PC-3 (cell line): ENCODE data around the gene GALNT13. TPM values are rescaled to one million over a fixed set of nuclear protein-coding genes. Genes with fewer than 3 reads are reported as not detected.
A peak's percentile ranks its signal among the peaks of the same experiment; 100 is the strongest.

Experiments
- ATAC-seq: fragments of 200-7000 bp; cut with Tn5 transposase; 2 replicates; pipeline ENCODE4 v1.9.1; 2020; ENCODE audit warnings: mild to moderate bottlenecking, moderate library complexity
- BruUV-seq: library from RNA; stranded (reverse); fragments of 400-500 nt; replicated peaks from 2 replicates; lab custom pipeline; 2021; lab: Mats Ljungman, UMichigan
- CTCF ChIA-PET: fragments of 300-600 bp; sonication (Branson Sonifier 250); formaldehyde crosslinking; loops from one replicate; lab custom pipeline; 2022; ENCODE audit warnings: antibody characterized with exemption; lab: Charles Lee
- POLR2A ChIA-PET: fragments of 300-600 bp; sonication (Branson Sonifier 250); formaldehyde crosslinking; loops from one replicate; lab custom pipeline; 2022; ENCODE audit warnings: antibody characterized with exemption; ENCODE audit not compliant: unreplicated experiment; lab: Charles Lee
- DNase-seq: peaks from one replicate; pipeline ENCODE4 v3.0.0-alpha.2; 2015
- H2AFZ ChIP-seq: fragments of 300-600 bp; sonication (generic); 2 replicates; pipeline ENCODE4 v1.6.0; 2016; ENCODE audit warnings: antibody characterized with exemption, low read length
- H3F3A ChIP-seq: fragments of 300-600 bp; sonication (generic); one replicate; pipeline ENCODE4 v1.6.0; 2017; ENCODE audit warnings: antibody characterized with exemption, low read length, control low read depth, mild to moderate bottlenecking; ENCODE audit not compliant: unreplicated experiment
- H3K27ac ChIP-seq: fragments of 300-600 bp; sonication (generic); 2 replicates; pipeline ENCODE4 v1.5.1; 2016; ENCODE audit warnings: mild to moderate bottlenecking, low read length
- H3K27me3 ChIP-seq: fragments of 300-600 bp; sonication (generic); 2 replicates; pipeline ENCODE4 v1.6.1; 2016; ENCODE audit warnings: low read length, mixed read lengths
- H3K36me3 ChIP-seq: fragments of 300-600 bp; sonication (generic); 2 replicates; pipeline ENCODE4 v1.6.1; 2016; ENCODE audit warnings: low read depth, mixed run types, low read length, mixed read lengths
- H3K4me1 ChIP-seq: fragments of 300-600 bp; sonication (generic); 2 replicates; pipeline ENCODE4 v1.5.1; 2016; ENCODE audit warnings: low read length; ENCODE audit not compliant: insufficient read depth
- H3K4me2 ChIP-seq: fragments of 300-600 bp; sonication (generic); 2 replicates; pipeline ENCODE4 v1.6.0; 2016; ENCODE audit warnings: low read length
- H3K4me3 ChIP-seq: fragments of 300-600 bp; sonication (generic); 2 replicates; pipeline ENCODE4 v1.5.1; 2016; ENCODE audit warnings: mild to moderate bottlenecking, low read length, mixed read lengths
- H3K79me2 ChIP-seq: fragments of 300-600 bp; sonication (generic); 2 replicates; pipeline ENCODE4 v1.6.1; 2017; ENCODE audit warnings: low read length, mixed read lengths
- H3K9ac ChIP-seq: fragments of 300-600 bp; sonication (generic); 2 replicates; pipeline ENCODE4 v1.6.0; 2016; ENCODE audit warnings: mild to moderate bottlenecking, low read length
- H3K9me2 ChIP-seq: fragments of 300-600 bp; sonication (generic); replicated peaks from 2 replicates; pipeline ENCODE4 v1.6.1; 2016; ENCODE audit warnings: mixed run types, low read length, mixed read lengths
- H3K9me3 ChIP-seq: fragments of 300-600 bp; sonication (generic); 2 replicates; pipeline ENCODE4 v1.6.1; 2016; ENCODE audit warnings: low read length, mixed read lengths
- H4K20me1 ChIP-seq: fragments of 300-600 bp; sonication (generic); 2 replicates; pipeline ENCODE4 v1.6.1; 2016; ENCODE audit warnings: low read length, mixed read lengths
- CTCF ChIP-seq: fragments of 300-600 bp; sonication (generic); conservative IDR thresholded peaks from 2 replicates; pipeline ENCODE4 v1.5.1; 2017; ENCODE audit warnings: antibody characterized with exemption, low read depth, mild to moderate bottlenecking, low read length
- EZH2 ChIP-seq: fragments of 300-600 bp; sonication (generic); IDR thresholded peaks from one replicate; pipeline ENCODE4 v1.6.1; 2017; ENCODE audit warnings: antibody characterized with exemption, mild to moderate bottlenecking, low read length; ENCODE audit not compliant: unreplicated experiment
- EZH2phosphoT487 ChIP-seq: fragments of 300-600 bp; sonication (generic); IDR thresholded peaks from 2 replicates; pipeline ENCODE4 v1.6.1; 2018; ENCODE audit warnings: mild to moderate bottlenecking, antibody characterized with exemption, low read length, borderline replicate concordance
- intact Hi-C: fragments of 100-400 bp; cut with micrococcal nuclease; formaldehyde crosslinking; loops from 2 replicates; pipeline ENCODE4 v1.9.0; 2023
- total RNA-seq: library from RNA; depleted of rRNA; stranded (reverse); fragments of >200 nt; gene quantifications from 2 replicates; pipeline ENCODE4 v1.2.3, GENCODE V29; 2014

The GALNT13 gene
- total RNA-seq, 1 experiment from 2014 or later = 2.0 TPM

- ChIA-PET CTCF (no interaction called here), POLR2A (no interaction called here)
- no peak for TF ChIP-seq EZH2
- Histone ChIP-seq H3K9me2 (no peaks in the 10 kb centered on the region), H3K27me3 (no peaks in the 10 kb centered on the region), H3K4me2 (no peak overlapping the region), H3K4me1 (peaks cover 12% of the 10 kb centered on the region), H3K4me3 (no peak overlapping the region), H3K27ac (no peak overlapping the region), H4K20me1 (no peaks in the 10 kb centered on the region), H3K9me3 (no peaks in the 10 kb centered on the region), H3K36me3 (no peaks in the 10 kb centered on the region), H2AFZ (no peak overlapping the region), H3K79me2 (no peaks in the 10 kb centered on the region), H3F3A (no peaks in the 10 kb centered on the region), H3K9ac (no peak overlapping the region)
- intact Hi-C loops = no loop called here
- BruUV-seq = no TSS peak
- DNase-seq (no peak), ATAC-seq (no peak)
Observed at GRCh38 chr2:154259030-154259429, 387.3 kb downstream of the GALNT13 start.

GRCh38 chr2:154261473-154262027, 389.8 kb downstream of the GALNT13 start:
- Histone ChIP-seq H3K4me2 (no peak overlapping the region), H3K4me1 (peaks cover 12% of the 10 kb centered on the region), H3K4me3 (no peak overlapping the region), H3K9ac (no peak overlapping the region), H3K9me2 (no peaks in the 10 kb centered on the region), H3K9me3 (no peaks in the 10 kb centered on the region), H3F3A (no peaks in the 10 kb centered on the region), H3K36me3 (no peaks in the 10 kb centered on the region), H3K27me3 (no peaks in the 10 kb centered on the region), H4K20me1 (no peaks in the 10 kb centered on the region), H3K27ac (no peak overlapping the region), H3K79me2 (no peaks in the 10 kb centered on the region), H2AFZ (no peak overlapping the region)
- DNase-seq (peak; percentile 51), ATAC-seq (0 out of 2 replicates have a peak, but pooled peaks have one; percentile 15)
- CTCF ChIA-PET = no interaction called here
- TF ChIP-seq EZH2phosphoT487 = no peak
- TF ChIP-seq EZH2 = no peak
- TF ChIP-seq CTCF = no peak
- no TSS peak for BruUV-seq
- POLR2A ChIA-PET = no interaction called here
- intact Hi-C loops = no loop called here

- intact Hi-C loops = no loop called here
- CTCF ChIA-PET = no interaction called here
- no peak overlapping the region for H3K4me2 ChIP-seq
Observed at GRCh38 chr2:154263206-154263605, 391.5 kb downstream of the GALNT13 start.

More at GRCh38 chr2:154263206-154263605, 391.5 kb downstream of the GALNT13 start:
- DNase-seq (no peak), ATAC-seq (no peak)
- Histone ChIP-seq H3K9ac (no peak overlapping the region), H3K4me3 (no peak overlapping the region), H4K20me1 (no peaks in the 10 kb centered on the region), H2AFZ (no peak overlapping the region), H3F3A (no peaks in the 10 kb centered on the region), H3K27me3 (no peaks in the 10 kb centered on the region), H3K79me2 (no peaks in the 10 kb centered on the region), H3K27ac (no peak overlapping the region), H3K9me2 (no peaks in the 10 kb centered on the region), H3K9me3 (no peaks in the 10 kb centered on the region), H3K36me3 (no peaks in the 10 kb centered on the region), H3K4me1 (peaks cover 12% of the 10 kb centered on the region)
- TF ChIP-seq EZH2 (no peak), EZH2phosphoT487 (no peak), CTCF (no peak)
- POLR2A ChIA-PET = no interaction called here
- BruUV-seq = no TSS peak
